GM12878 (cell line): ENCODE data around the gene MMP1. TPM values are rescaled to one million over a fixed set of nuclear protein-coding genes. Genes with fewer than 3 reads are reported as not detected.

Experiments
- ATAC-seq: fragments of 200-7000 bp; cut with Tn5 transposase; 3 replicates; pipeline ENCODE4 v1.9.1; 2020; ENCODE audit warnings: mild to moderate bottlenecking, moderate library complexity
- BruUV-seq: library from RNA; stranded (reverse); fragments of 400-500 nt; replicated peaks from 2 replicates; lab custom pipeline; 2021; lab: Mats Ljungman, UMichigan
- CTCF ChIA-PET: fragments of 300-600 bp; sonication (Branson Sonifier 250); formaldehyde crosslinking; extraction: SDS; loops from one replicate; lab custom pipeline; 2021; ENCODE audit warnings: inconsistent platforms; lab: Yijun Ruan, JAX
- POLR2A ChIA-PET: fragments of 350-600 bp; formaldehyde crosslinking; extraction: SDS; loops from one replicate; lab custom pipeline; 2021; ENCODE audit warnings: inconsistent platforms; lab: Charles Lee
- RAD21 ChIA-PET: fragments of 300-600 bp; sonication (Branson Sonifier 250); formaldehyde crosslinking; loops from one replicate; lab custom pipeline; 2023; ENCODE audit warnings: antibody characterized with exemption; ENCODE audit not compliant: unreplicated experiment; lab: Charles Lee
- SMC1A ChIA-PET: fragments of 300-600 bp; sonication (Branson Sonifier 250); formaldehyde crosslinking; loops from one replicate; lab custom pipeline; 2023; ENCODE audit not compliant: unreplicated experiment, uncharacterized antibody; lab: Charles Lee
- DNase-seq: peaks from one replicate; pipeline ENCODE4 v3.0.0-alpha.2; 2011; ENCODE audit warnings: low read depth, low spot score
- FAIRE-seq: peaks from 3 replicates; lab custom pipeline; 2011; peaks lifted over from hg19 to GRCh38; lab: Jason Lieb, UNC
- H2AFZ ChIP-seq: 2 replicates; pipeline ENCODE4 v1.6.0; 2011; ENCODE audit warnings: low read depth, low read length, control low read depth; ENCODE audit not compliant: control insufficient read depth
- H3K27ac ChIP-seq: 2 replicates; pipeline ENCODE4 v1.5.1; 2011; ENCODE audit warnings: control low read depth; ENCODE audit not compliant: control insufficient read depth, insufficient read depth
- H3K27me3 ChIP-seq, 2 experiments: replicated peaks in 1 of 2; 2 replicates each; pipeline versions ENCODE4 v1.6.0 to v1.6.1; 2011; ENCODE audit warnings: low read length in 1 of 2; ENCODE audit not compliant: control insufficient read depth in 2 of 2, insufficient read depth in 2 of 2
- H3K36me3 ChIP-seq, 2 experiments: 2 replicates each; pipeline ENCODE4 v1.5.1; 2011; ENCODE audit warnings: low read length in 1 of 2; ENCODE audit not compliant: control insufficient read depth in 2 of 2, insufficient read depth in 2 of 2
- H3K4me1 ChIP-seq: 2 replicates; pipeline ENCODE4 v1.6.1; 2011; ENCODE audit warnings: mild to moderate bottlenecking, low read length, moderate library complexity, mixed read lengths; ENCODE audit not compliant: control insufficient read depth, insufficient read depth
- H3K4me2 ChIP-seq: 2 replicates; pipeline ENCODE4 v1.6.0; 2011; ENCODE audit warnings: control low read depth; ENCODE audit not compliant: control insufficient read depth, insufficient read depth
- H3K4me3 ChIP-seq: fragments of 200-600 bp; sonication (generic); 2 replicates; pipeline ENCODE4 v1.5.1; 2016
- H3K79me2 ChIP-seq: 2 replicates; pipeline ENCODE4 v1.6.0; 2011; ENCODE audit warnings: low read length; ENCODE audit not compliant: control insufficient read depth, insufficient read depth
- H3K9ac ChIP-seq: 2 replicates; pipeline ENCODE4 v1.8.0; 2011; ENCODE audit warnings: low read length, control low read depth, mixed read lengths; ENCODE audit not compliant: control insufficient read depth, insufficient read depth
- H3K9me3 ChIP-seq: replicated peaks from 3 replicates; pipeline ENCODE4 v1.5.1; 2011; ENCODE audit warnings: mild to moderate bottlenecking, low read length; ENCODE audit not compliant: control insufficient read depth, insufficient read depth
- H4K20me1 ChIP-seq: 2 replicates; pipeline ENCODE4 v1.6.0; 2011; ENCODE audit not compliant: control insufficient read depth, insufficient read depth
- BACH1 ChIP-seq: fragments of 450-650 bp; IDR thresholded peaks from 2 replicates; pipeline ENCODE4 v1.6.1; 2017; ENCODE audit warnings: mild to moderate bottlenecking, borderline replicate concordance
- BCL11A ChIP-seq: IDR thresholded peaks from 2 replicates; pipeline ENCODE4 v1.6.1; 2011; ENCODE audit warnings: low read depth, low read length
- CREM ChIP-seq: IDR thresholded peaks from 2 replicates; pipeline ENCODE4 v1.6.1; 2014; ENCODE audit warnings: antibody characterized with exemption, low read depth
- ETV6 ChIP-seq, 2 experiments: fragments of 450-650 bp in 1 of 2; IDR thresholded peaks in 1 of 2; conservative IDR thresholded peaks in 1 of 2; 2 replicates each; pipeline ENCODE4 v1.6.1; 2014; ENCODE audit warnings: antibody characterized with exemption in 1 of 2, borderline replicate concordance in 1 of 2, low read depth in 1 of 2, mild to moderate bottlenecking in 1 of 2, moderate library complexity in 1 of 2
- FOS ChIP-seq: IDR thresholded peaks from 3 replicates; pipeline ENCODE4 v1.6.1; 2011; ENCODE audit warnings: borderline replicate concordance; ENCODE audit not compliant: insufficient read length; ENCODE audit errors: extremely low read depth
- PML ChIP-seq: IDR thresholded peaks from 2 replicates; pipeline ENCODE4 v1.6.1; 2012; ENCODE audit warnings: low read length, inconsistent platforms
- RFX5 ChIP-seq: IDR thresholded peaks from 2 replicates; pipeline ENCODE4 v1.6.1; 2011; ENCODE audit warnings: low read depth, low read length, improper control_type of control experiment
- RUNX3 ChIP-seq: IDR thresholded peaks from 2 replicates; pipeline ENCODE4 v1.6.1; 2012; ENCODE audit warnings: low read length, inconsistent platforms
- SMARCA5 ChIP-seq: fragments of 450-650 bp; IDR thresholded peaks from 2 replicates; pipeline ENCODE4 v1.6.1; 2017; ENCODE audit warnings: mild to moderate bottlenecking
- TARDBP ChIP-seq: IDR thresholded peaks from 2 replicates; pipeline ENCODE4 v1.6.1; 2016; ENCODE audit warnings: borderline replicate concordance
- WGBS: methylation state at CpG from one replicate; pipeline ENCODE4 v1.1.6; 2016; ENCODE audit warnings: low lambda C conversion rate; ENCODE audit not compliant: insufficient replicate concordance, insufficient coverage; ENCODE audit errors: missing lambda C conversion rate; 5-methylcytosine and 5-hydroxymethylcytosine counted together
- in situ Hi-C: fragments of 300-500 bp; cut with MboI; formaldehyde crosslinking; loops from 9 replicates; pipeline ENCODE4 v1.14.3; 2018; ENCODE audit warnings: mixed read lengths
- intact Hi-C: fragments of 100-400 bp; cut with micrococcal nuclease; formaldehyde crosslinking; loops from one replicate; pipeline ENCODE4 v1.14.2; 2022; ENCODE audit not compliant: unreplicated experiment
- polyA plus RNA-seq, 11 experiments: library from polyadenylated mRNA; depleted of rRNA in 4 of 11; unstranded in 6 of 11; stranded (reverse) in 5 of 11; fragments of >200 nt; fragmentation: Nextera tagmentation in 4 of 11; fragmentation: Illumina TruSeq in 1 of 11; extraction: Ambion mirVana in 4 of 11; extraction: Trizol in 1 of 11; gene quantifications; 1 replicate in 1 of 11; 2 replicates in 10 of 11; pipeline versions ENCODE4 v1.2.1 to v1.2.3, GENCODE V29; 2011 to 2016; ENCODE audit warnings: inconsistent platforms in 2 of 11, missing spikeins in 2 of 11, low read depth in 1 of 11
- total RNA-seq, 4 experiments: library from RNA; depleted of rRNA in 3 of 4; stranded (reverse); fragments of >200 nt in 3 of 4; fragmentation: Illumina TruSeq in 1 of 4; extraction: Trizol in 1 of 4; gene quantifications; 2 replicates each; pipeline versions ENCODE4 v1.2.1 to v1.2.3, GENCODE V29; 2013 to 2021
- TF ChIP-seq, protein P1 (sequence below): IDR thresholded peaks from 2 replicates; pipeline ENCODE4 v1.6.1; 2012; ENCODE audit warnings: low read depth, low read length, improper control_type of control experiment
- TF ChIP-seq, protein P2 (sequence below): fragments of 450-650 bp; IDR thresholded peaks from 2 replicates; pipeline ENCODE4 v1.6.1; 2017; ENCODE audit warnings: borderline replicate concordance
- TF ChIP-seq, protein P3 (sequence below): IDR thresholded peaks from 2 replicates; pipeline ENCODE4 v1.6.1; 2011; ENCODE audit warnings: borderline replicate concordance, low read depth, mild to moderate bottlenecking, moderate library complexity, low read length; ENCODE audit not compliant: insufficient read depth, poor library complexity, severe bottlenecking

The MMP1 gene
- total and polyA plus RNA-seq, 10 of the 15 experiments (the other 5 are each of a cell fraction or from before 2014, with no cell fraction given), result not detected

DNA sequence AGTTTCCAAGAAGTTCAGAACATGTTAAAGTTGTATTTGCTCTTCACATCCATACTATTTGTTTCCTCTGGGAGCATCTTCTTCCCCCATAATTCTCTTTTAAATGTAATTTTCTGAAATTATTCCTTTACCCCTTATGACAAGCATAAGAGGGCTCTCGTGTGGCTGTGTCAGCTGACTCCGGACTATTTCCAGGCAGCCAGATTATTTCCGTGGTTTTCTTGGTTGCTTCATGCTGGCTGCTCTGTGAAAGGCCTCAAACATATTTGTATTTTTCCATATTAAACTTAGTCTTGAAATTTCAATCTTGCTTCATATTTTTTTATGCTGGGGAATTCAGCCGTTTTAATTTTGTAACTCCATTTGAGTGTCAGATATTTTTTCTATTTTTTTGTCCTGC lies 2.8 kb upstream of the MMP1 start:
- in situ Hi-C loops, result no loop called here
- H3K79me2 ChIP-seq, result no peaks in the 10 kb centered on the region

DNA sequence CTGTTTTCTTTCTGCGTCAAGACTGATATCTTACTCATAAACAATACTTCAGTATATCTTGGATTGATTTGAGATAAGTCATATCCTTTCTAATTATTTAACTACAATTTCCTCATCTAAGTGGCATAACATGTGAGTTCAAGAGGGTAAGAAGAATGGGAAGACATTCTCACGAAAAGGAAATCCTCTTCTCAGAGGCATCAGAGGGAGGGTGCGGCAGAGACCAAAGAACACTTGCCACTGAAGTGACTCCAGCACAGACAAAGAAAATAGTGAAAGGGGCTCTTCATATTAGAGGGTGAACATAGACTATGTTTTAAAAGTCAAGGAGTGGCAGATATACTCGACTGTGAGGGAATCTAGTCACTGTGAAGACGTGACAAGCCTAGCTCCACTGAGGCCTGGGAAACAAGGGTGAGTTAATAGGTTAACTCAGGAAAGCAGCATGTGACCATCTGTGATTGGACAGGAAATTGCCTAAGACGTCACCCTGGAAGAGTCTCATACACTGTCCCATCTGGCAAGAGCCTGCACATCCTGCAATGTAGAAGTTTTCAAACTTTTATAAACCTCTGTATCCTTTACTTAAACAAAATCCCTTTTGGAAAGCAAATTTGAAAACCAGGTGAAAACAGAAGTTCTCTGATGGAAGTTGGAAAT lies 1.9 kb upstream of the MMP1 start:
- no peaks in the 10 kb centered on the region for H3K79me2 ChIP-seq
- H3K4me3 ChIP-seq, result no peak overlapping the region
- intact Hi-C loops (no loop called here), in situ Hi-C loops (no loop called here)
- no peak overlapping the region for H2AFZ ChIP-seq
- ChIA-PET CTCF (no interaction called here), RAD21 (no interaction called here), SMC1A (no interaction called here), POLR2A (no interaction called here)
- BruUV-seq, result no TSS peak
- no peak for FAIRE-seq
- TF ChIP-seq BCL11A (no peak), CREM (no peak), SMARCA5 (no peak), BACH1 (no peak), RUNX3 (no peak), ETV6 (conservative IDR thresholded peaks at IDR 0.05 in 1 of 2, IDR thresholded peaks at IDR 0.05 in 1 of 2; ENCODE audit: borderline replicate concordance in 1 of 2, low read depth in 1 of 2) (no peak)
- TF ChIP-seq, protein P1, sequence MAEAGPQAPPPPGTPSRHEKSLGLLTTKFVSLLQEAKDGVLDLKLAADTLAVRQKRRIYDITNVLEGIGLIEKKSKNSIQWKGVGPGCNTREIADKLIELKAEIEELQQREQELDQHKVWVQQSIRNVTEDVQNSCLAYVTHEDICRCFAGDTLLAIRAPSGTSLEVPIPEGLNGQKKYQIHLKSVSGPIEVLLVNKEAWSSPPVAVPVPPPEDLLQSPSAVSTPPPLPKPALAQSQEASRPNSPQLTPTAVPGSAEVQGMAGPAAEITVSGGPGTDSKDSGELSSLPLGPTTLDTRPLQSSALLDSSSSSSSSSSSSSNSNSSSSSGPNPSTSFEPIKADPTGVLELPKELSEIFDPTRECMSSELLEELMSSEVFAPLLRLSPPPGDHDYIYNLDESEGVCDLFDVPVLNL, result no peak
- TF ChIP-seq, protein P2, sequence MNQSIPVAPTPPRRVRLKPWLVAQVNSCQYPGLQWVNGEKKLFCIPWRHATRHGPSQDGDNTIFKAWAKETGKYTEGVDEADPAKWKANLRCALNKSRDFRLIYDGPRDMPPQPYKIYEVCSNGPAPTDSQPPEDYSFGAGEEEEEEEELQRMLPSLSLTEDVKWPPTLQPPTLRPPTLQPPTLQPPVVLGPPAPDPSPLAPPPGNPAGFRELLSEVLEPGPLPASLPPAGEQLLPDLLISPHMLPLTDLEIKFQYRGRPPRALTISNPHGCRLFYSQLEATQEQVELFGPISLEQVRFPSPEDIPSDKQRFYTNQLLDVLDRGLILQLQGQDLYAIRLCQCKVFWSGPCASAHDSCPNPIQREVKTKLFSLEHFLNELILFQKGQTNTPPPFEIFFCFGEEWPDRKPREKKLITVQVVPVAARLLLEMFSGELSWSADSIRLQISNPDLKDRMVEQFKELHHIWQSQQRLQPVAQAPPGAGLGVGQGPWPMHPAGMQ, result no peak
- TF ChIP-seq, protein P3, sequence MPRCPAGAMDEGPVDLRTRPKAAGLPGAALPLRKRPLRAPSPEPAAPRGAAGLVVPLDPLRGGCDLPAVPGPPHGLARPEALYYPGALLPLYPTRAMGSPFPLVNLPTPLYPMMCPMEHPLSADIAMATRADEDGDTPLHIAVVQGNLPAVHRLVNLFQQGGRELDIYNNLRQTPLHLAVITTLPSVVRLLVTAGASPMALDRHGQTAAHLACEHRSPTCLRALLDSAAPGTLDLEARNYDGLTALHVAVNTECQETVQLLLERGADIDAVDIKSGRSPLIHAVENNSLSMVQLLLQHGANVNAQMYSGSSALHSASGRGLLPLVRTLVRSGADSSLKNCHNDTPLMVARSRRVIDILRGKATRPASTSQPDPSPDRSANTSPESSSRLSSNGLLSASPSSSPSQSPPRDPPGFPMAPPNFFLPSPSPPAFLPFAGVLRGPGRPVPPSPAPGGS, result no peak
- H3K4me1 ChIP-seq, result no peaks in the 10 kb centered on the region
- H3K4me2 ChIP-seq, result no peak overlapping the region
- H3K9me3 ChIP-seq, result no peaks in the 10 kb centered on the region
- H3K36me3 ChIP-seq, result no peaks in the 10 kb centered on the region
- H3K27me3 ChIP-seq, result no peaks in the 10 kb centered on the region; a peak in 1 of 4 replicates
- DNase-seq, result no peak
- no peaks in the 10 kb centered on the region for H4K20me1 ChIP-seq
- H3K9ac ChIP-seq, result no peak overlapping the region
- H3K27ac ChIP-seq, result no peak overlapping the region
- ATAC-seq, result no peak
- WGBS, result 13% methylated on average over 6 of the region's 6 CpGs

More for the DNA sequence above, 2.8 kb upstream of the MMP1 start:
- intact Hi-C loops, result no loop called here
- Histone ChIP-seq H3K4me2 (no peak overlapping the region), H3K4me3 (no peak overlapping the region), H3K9ac (no peak overlapping the region), H3K36me3 (no peaks in the 10 kb centered on the region), H4K20me1 (no peaks in the 10 kb centered on the region), H3K4me1 (no peaks in the 10 kb centered on the region), H3K27me3 (no peaks in the 10 kb centered on the region; a peak in 1 of 4 replicates), H2AFZ (no peak overlapping the region), H3K27ac (no peak overlapping the region), H3K9me3 (no peaks in the 10 kb centered on the region)
- CTCF ChIA-PET, result no interaction called here
- no peak for ATAC-seq
- TF ChIP-seq TARDBP (no peak), FOS (no peak), RFX5 (no peak), PML (no peak)
- 11% methylated on average over 4 of the region's 4 CpGs for WGBS
- no peak for FAIRE-seq
- POLR2A ChIA-PET, result interaction anchor here (0.5 kb wide), 1 partner anchor 91 kb away, joined by 3 read pairs; no protein-coding TSS in a partner anchor
- no peak for DNase-seq
- BruUV-seq, result no TSS peak
- SMC1A ChIA-PET, result no interaction called here
- RAD21 ChIA-PET, result interaction anchor here (1.3 kb wide), 1 partner anchor 114 kb away, joined by 3 read pairs; no protein-coding TSS in a partner anchor
